HG02981 (cell line): ENCODE measurements around the gene CLPSL2.

Source experiments
- ATAC-seq: cut with Tn5 transposase; IDR thresholded peaks from one replicate; pipeline ENCODE4 v1.9.1; 2021; ENCODE audit warnings: mild to moderate bottlenecking, moderate library complexity; ENCODE audit not compliant: unreplicated experiment

The CLPSL2 gene

DNA sequence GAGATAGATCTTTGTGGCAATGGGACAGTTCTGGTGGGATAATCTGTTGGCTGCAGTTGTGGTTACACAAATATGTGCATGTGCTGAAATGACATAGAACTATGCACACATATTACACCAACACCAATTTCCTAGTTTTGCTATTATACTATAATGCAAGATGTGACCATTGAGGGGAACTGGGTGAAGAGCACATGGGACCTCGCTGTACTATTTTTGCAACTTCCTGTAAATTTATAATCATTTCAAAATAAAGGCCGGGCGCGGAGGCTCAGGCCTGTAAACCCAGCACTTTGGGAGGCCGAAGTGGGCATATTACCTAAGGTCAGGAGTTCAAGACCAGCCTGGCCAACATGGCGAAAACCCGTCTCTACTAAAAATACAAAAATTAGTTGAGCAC lies 30.9 kb upstream of the CLPSL2 start:
- no peak for ATAC-seq

DNA sequence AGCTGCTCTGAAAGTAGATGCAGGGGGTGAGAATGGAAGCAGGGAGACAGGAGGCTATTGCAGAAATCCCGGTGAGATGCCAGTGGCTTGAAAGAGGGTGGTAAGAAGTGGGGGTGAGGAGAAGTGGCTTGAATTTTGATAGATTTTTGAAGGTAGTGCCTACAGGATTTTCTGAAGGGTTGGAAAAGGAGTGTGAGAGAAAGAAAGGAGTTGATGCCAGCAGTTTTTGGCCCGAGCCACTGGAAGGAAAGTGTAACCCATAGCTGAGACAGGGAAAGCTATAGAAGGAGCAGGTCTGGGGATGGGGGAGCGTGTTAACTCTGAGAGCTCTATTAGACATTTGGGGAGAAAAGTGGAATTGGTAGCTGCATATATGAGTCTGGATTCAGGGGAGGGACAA lies 29.9 kb upstream of the CLPSL2 start:
- no peak for ATAC-seq

DNA sequence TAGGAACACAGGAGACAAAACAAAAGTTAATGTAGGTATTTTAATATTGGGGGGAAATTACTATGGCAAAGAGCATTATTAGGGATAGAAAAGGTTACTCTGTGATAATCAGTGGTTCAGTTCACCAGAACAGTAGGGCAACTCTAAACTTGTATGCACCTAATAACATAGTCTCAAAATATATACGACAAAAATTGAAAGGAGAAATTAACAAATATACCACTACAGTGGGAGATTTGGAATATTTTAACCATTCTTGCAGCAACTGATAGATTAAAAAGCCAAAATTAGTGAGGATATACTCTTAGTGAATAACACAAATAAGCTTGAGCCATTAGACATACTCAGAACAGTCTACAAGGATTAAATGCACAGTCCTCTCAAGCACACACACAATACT lies 28.5 kb upstream of the CLPSL2 start:
- no peak for ATAC-seq

DNA sequence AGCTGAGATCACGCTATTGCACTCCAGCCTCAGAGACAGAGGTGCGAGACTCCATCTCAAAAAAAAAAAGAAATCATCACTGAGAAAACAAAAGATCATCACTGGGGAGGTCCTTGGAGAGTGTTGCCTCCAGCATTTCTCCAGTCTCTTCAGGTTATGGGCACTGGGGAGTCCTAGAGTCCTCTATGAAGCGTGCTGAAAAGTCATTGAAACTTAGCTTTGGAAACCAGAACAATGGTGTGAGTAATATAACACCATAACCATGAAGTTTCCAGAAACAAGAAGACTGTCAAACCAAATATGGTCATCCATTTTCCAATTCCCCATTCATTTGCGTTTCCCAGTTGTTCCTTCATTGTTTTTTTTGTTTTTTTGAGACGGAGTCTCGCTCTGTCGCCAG lies 25.8 kb upstream of the CLPSL2 start:
- no peak for ATAC-seq

DNA sequence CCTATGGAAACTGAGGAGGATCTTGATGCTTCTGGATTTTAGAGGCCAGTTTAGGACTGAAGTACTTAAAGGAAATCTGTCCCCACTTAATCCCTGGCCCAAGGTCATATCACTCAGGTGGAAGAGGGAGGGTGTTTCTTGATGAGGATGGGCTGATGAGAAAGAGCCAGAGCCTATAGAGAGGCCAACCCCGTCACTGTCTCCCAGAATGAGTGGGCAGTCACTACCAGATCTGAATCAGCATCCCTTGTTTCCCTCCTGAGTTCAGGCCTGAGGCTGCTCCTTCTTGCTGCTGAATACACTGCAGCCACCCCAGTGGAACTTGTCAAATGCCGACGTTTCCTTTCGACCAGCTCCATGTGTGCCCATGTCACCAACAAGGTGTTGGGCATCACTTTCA lies 24.8 kb upstream of the CLPSL2 start:
- ATAC-seq: no peak

DNA sequence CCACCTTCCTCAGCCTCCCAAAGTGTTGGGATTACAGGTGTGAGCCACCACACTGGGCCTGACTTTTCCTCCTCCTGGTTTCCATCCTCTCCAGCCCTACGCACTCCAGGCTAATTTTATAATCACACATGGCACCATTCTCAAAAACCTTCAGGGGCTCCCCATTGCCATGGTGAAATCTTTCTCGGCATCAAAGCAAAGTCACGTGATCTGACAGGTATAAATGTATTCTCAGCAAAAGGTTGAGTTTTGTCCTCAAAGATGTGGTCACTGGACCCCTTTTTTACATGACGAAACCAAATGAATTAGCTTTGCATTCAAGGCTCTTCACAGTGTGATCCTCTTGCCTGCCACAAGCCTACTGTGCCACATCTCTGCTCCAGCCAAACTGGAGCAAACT lies 24.1 kb upstream of the CLPSL2 start:
- ATAC-seq: no peak

DNA sequence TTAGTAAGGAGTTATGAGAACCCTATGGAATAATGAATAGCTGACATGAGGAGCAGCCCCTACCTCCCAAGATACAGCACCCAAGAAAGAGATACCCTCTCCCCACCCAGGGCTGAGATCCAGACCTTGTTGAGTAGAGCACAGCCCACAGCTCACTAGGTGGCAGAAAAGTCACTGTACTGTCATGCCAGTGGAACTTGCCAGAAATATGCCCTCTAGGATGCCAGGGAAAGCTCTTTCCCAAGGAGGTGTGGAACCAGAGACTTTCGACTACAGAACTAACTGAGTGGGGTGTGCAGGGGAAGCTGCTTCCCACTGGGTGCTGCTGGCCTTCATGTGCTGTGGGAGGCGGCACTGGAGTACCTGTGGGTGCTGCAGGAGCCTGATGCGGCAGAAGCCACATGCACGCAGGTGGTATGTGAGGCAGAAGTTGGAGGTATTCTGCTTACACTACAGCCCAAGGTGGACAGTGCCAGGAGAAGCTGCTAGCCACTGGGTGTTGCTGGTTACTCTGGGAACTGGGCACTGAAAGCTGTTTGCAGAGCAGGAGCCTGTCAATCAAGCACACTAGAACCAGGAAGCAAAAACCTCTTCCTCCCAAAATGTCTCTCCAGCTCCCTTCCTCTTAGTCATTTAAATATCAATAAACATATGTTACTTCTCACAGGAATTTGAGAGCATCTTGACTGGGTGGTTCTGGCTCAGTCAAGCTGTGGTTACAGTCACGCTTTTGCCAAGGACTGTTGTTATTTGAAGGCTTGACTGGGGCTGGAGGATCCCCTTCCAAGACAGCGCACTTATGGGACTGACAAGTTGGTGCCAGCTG lies 21.7 kb upstream of the CLPSL2 start:
- no peak for ATAC-seq

DNA sequence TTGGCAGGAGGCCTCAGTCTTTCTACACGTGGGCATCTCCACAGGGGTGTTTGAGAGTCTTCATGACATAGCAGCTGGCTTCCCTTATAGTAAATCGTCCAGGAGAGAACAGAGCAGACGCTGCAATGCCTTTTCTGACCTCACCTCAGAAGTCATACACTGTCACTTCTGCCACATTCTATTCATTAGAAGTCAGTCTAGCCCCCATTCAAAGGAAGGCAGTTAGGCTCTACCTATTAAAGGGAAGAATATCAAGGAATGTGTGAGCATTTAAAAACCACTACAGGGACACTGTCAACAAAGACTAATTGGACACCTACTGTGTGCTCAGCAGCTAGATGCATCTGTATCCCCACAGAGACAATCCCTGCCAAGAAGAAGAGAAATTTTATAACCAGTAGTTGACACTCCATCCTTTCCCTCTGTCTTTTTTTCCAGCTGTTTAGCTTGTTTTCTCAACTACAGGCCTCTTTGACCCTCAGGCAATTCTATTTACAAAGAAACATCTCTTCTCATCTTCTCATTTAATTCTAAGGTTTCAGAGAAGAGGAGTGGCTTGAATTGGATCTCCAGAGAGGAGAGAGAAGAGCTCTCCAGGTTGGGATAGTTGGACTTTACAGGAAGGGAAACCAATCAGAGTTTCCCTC lies 21.0 kb upstream of the CLPSL2 start:
- no peak for ATAC-seq

DNA sequence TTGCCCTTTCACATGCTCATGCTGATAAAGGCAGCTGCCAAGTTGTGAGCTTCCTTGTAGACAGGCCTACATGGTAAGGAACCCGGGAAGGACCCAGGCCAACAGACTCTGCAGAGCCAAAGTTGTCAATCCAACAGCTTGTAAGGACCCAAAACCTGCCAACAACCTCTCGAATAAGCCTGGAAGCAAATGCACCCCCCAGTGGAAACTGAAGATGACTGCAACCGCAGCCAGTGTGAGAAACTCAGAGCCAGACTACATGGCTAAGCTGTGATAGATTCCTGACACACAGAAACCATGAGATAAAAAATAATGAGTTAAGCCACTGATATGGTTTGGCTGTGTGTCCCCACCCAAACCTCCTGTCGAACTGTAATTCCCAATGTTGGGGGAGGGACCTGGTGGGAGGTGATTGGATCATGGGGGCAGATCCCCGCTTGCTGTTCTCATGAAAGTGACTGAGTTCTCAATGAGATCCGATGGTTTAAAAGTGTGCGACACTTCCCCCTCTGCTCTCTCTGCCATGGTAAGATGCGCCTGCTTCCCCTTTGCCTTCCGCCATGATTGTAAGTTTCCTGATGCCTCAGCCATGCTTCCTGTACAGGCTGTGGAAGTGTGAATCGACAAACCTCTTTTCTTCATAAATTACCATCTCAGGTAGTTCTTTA lies 18.8 kb upstream of the CLPSL2 start:
- no peak for ATAC-seq

DNA sequence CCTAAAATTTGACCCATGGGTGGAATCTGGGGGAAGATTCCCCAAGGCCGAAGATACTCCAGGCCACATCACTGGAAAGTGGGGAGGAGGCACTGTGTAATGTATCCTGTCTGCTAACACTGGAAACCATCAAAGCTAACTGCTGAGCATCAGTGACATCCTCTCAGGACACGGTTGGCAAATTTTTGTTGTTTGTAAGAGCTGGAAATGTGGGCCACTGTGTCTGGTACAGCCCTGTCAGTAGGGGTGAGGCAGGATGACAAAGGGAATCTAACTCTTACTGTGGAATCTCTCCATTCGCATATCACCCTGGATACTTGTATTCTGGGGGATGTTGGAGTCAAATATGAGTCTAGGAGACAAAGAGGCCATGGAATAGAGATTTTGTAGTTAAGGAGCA lies 17.0 kb upstream of the CLPSL2 start:
- ATAC-seq: no peak

DNA sequence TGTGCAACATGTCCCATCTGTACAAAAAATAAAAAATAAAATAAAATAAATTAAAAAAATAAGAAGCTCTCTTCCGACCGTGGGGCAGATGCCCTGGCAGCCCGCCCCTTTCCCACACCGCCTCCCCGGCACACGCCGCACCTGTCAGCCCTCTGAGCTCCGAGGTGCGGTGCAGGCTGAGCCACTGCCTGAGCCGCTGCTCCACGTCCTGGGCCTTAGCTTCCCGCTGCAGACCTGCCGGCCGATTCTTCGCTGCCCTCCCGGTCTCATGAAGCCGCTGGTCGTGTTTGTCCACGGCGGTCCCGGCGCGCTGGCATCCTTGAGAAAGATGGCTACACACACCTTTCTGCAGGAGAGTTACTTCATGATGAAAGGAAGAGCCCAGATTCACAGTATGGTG lies 10.7 kb upstream of the CLPSL2 start:
- no peak for ATAC-seq

DNA sequence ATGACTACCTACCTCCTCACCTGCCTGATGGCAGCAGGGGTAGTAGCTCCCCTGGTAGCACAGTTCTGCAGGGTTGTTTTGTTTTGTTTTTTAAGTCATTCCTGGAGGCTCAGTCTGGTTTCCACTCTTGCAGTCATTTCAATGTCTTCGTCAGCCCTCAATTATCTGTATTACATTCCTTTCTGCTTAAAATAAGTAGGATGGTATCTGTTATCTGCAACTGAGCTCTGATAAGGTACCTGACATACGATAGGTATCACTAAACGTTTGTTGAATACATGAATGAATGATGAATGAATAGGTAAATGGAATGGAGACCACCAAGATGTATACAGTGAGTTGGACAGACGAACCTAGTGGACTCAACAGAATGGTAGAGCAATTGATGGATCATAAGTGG lies 7.2 kb upstream of the CLPSL2 start:
- ATAC-seq: no peak

DNA sequence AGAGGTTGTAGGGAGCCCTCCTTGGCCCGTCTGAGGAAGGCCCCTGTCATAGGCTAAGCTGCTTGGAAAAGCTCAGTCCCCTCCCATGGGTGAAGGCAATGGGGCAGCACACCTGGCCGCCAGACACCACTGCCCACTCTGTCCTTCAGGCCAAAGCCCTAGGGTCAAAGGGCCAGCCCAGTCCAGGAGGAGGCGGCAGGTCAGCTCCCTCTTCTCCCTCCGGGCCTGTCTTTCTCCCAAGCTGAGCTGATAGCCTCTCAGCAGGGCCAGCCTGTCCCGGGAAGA lies 5.1 kb upstream of the CLPSL2 start:
- ATAC-seq: no peak

DNA sequence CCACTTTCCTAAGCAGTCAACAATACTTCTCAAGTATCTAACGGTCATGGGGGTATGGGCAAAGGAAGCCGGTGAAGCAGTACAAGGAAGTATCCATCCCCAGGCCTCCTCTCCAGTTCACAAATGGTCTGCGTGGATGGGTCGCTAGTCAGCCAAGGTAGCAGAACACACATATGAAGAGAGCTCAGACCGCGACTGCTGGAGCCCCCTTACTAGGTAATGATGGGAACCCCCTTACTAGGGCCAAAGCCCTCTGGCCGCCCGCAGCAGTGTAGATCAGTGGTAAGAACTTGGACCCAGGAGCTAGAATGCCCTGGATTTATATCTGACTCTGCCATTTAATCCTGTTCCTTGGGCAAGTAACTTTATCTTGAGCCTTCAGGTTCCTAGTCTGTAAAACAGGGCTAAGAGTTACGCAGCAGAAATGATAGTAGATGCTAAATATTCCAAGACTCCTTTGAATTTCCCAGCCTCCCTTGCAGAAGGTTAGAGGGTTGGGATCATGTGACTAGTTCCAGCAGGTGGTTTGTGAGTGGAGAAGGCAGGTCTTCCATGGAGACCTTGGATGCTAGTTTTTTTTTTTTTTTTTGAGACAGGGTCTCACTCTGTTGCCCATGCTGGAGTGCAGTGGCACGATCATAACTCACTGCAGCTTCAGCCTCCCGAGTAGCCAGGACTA lies 2.1 kb upstream of the CLPSL2 start:
- no peak for ATAC-seq

DNA sequence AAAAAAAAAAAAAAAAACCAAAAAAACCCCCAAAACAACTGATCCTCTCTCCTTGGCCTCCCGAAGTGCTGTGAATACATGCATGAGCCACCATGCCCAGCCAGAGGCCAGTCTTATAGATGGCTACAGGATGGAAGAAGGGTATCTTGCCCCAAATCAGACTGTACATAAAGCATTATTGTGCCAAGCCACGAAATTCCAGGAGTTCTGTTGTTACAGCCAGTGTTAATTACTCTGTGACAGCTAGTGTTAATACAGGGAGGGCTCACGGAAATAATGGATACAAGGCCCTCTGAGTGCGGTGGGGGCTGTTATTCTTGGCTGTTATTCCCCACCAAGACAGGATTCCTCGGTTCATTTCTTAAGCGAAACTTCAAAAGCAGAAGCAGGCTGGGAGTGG lies 1.4 kb upstream of the CLPSL2 start:
- ATAC-seq: no peak

DNA sequence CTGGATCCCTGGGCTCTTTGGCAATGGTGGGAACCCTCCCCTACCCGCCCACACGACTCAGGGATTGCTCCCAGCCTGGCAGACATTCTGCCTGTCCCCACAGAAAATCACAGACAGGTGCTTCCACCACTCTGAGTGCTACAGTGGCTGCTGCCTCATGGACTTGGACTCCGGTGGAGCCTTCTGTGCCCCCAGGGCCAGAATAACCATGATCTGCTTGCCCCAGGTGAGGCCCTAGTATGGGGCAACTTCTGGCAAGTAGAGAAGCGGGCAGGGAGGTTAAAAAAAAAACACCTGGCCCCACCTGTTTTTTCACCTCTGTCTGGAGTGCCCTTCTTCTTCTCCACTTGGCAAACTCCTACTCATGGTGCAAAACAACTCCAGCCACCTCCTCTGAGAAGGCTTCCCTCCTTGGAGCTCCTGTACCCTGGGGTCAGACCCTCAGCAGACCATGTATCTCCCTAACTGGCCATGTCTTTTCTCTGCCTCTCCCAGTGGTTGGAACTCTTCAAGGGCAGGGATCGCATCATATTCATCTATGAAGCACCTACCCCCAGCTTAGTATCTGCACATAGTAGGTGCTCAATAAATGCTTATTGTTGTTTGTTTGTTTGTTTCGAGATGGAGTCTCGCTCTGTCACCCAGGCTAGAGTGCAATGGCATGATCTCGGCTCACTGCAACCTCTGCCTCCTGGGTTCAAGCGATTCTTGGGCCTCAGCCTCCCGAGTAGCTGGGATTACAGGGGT lies 1.1 kb downstream of the CLPSL2 start:
- no peak for ATAC-seq

DNA sequence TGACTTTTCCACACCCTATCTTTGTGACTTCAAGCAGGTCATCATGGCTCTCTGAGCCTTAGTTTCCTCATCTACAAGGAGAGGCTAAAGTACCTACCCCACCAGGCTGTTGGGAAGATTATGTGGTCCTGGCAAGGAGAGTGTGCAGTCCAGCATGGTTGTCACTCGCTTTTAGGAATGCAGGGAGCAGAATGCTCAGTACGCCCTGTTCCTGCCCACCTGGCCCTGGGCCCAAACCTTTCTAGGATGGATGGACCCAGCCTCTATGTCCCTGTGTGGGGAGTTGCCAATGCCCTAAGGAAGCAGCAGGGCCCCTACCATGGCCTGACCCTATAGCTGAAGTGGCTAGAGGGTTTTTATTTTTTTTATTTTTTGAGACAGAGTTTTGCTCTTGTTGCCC lies 2.0 kb downstream of the CLPSL2 start:
- ATAC-seq: no peak

DNA sequence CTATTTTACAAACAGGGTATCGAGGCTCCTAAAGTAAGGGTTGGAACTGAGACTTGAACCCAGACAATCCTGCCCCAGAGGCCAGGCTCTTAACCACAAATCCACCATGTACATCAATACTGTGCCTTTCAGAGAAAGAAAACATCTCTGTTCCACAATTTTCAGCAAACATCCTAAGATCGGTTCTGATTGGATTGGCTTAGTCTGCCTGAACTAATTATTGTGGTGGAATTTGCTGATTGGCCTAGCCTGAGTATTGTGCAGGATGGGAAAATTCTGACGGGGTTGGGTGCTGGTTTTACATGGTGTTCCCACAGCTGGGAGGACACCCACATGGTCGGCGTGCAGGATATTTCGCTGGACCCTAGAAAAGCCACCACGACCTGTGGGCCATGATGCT lies 4.3 kb downstream of the CLPSL2 start, which contains the start of gene CLPSL1:
CLPSL1 (plus strand) TSS at position 301 of the 400 bp plus-strand sequence; CDS start at position 393, 92 bp downstream.
- ATAC-seq: no peak

DNA sequence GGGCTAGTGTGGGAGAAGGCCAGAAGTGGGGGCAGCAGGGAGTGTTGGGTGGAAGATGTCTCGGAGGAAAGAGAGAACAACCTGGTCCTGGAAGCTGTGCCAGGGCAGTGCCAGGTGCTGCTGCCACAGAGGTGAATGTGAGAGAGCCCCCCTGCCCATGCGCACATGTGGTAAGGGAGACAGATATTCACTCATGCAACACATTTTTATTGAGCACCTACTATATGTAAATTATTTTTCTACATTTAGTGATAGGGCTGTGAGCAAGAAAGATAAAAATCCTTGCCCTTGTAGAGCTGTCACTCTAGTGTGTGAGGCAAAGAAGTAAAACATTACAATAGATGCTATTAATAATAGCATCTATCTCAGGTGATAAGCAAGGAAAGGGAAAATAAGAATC lies 4.9 kb downstream of the CLPSL2 start:
- ATAC-seq: no peak

DNA sequence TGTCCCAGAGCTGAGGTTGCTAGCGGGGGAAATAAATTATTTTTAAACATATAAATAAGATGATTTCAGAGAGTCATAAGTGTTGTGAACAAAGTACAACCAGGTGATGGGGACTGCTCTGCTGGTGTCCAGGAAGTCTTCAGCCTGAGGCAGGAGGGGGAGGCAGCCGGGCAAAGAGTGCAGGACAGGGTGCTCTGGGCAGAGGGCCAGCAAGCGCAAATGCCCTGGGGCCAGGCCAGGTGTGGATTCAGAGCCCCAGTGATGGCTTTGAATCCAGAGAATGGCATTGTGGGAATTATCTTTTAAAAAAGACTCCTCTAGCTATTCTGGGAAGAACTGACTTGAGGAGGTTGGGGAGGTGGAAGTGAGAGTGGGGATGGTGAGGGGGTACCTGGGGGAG lies 6.0 kb downstream of the CLPSL2 start:
- no peak for ATAC-seq

DNA sequence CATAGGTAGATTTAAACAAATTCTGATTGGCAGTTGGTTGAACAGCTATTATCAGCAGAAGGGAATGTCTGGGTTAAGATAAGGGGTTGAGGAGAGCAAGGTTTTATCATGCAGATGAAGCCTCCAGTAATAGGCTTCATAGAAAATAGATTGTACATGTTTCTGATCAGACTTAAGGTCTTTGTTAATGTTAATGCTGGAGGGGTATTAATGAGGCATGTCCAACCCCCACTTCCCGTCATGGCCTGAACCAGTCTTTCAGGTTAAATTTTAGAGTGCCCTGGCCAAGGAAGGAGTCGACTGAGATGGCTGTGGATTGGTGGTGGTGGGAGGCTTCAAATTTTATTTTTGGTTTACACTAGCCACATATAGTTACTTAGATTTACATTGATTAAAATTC lies 7.8 kb downstream of the CLPSL2 start:
- no peak for ATAC-seq
